ENCODE measurements around the gene PCSK5. TPM values are rescaled to one million over a fixed set of nuclear protein-coding genes. Genes with fewer than 3 reads are reported as not detected.

Gene PCSK5
- total and polyA plus RNA-seq, 2 of the 8 experiments (the other 6 are each of a cell fraction or from before 2014, with no cell fraction given) = 5.5 to 10.7 TPM

DNA sequence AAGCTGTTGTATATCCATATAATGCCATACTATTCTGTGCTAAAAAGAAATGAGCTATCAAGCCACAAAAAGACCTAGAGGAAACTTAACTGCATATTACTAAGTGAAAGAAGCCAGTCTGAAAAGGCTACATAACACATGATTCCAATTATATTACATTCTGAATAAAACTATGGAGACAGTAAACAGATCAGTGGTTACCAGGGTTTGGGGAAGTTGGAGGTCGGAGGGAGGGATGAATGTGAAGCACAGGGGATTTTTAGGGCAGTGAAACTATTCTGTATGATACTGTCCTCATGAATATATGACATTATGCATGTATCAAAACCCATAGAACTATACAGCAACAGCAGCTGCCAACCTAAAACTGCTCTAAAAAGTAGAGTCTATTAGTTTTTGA lies 509.4 kb downstream of the PCSK5 start:
- no peak overlapping the region for H2BK120ac ChIP-seq (replicated peaks; ENCODE audit: low read depth, low read length)
- no peaks in the 10 kb centered on the region for H3K79me2 ChIP-seq (ENCODE audit: control insufficient read depth in 1 of 2, insufficient read depth in 2 of 2, low read length in 2 of 2)
- H2AK5ac ChIP-seq (ENCODE audit: low read depth, low read length) = no peak overlapping the region
- no peak overlapping the region for H3K4ac ChIP-seq (replicated peaks; ENCODE audit: insufficient read length, low read depth, low read length)
- H3K9me3 ChIP-seq (ENCODE audit: insufficient read depth in 2 of 2, low read depth in 1 of 2, low read length in 1 of 2) = no peaks in the 10 kb centered on the region
- H3K4me2 ChIP-seq (ENCODE audit: insufficient read depth in 1 of 2, low read depth in 2 of 2, low read length in 2 of 2) = no peak overlapping the region
- no peaks in the 10 kb centered on the region for H3K36me3 ChIP-seq (ENCODE audit: control insufficient read depth in 2 of 4, insufficient read depth in 4 of 4, low read length in 3 of 4)
- no peak overlapping the region for H2BK20ac ChIP-seq (ENCODE audit: low read length)
- no peak overlapping the region for H3K18ac ChIP-seq (ENCODE audit: extremely low read depth, low read length)
- H3K23ac ChIP-seq (ENCODE audit: insufficient read length) = no peak overlapping the region
- H2BK12ac ChIP-seq (ENCODE audit: low read depth, low read length) = no peak overlapping the region
- H4K20me1 ChIP-seq (replicated peaks in 1 of 2; ENCODE audit: control insufficient read depth in 1 of 2, insufficient read depth in 2 of 2, low read length in 2 of 2) = no peaks in the 10 kb centered on the region
- DNase-seq (ENCODE audit: low read depth in 1 of 2, low spot score in 2 of 2) (no peak), FAIRE-seq (no peak)
- H3K23me2 ChIP-seq (ENCODE audit: low read depth, low read length) = peaks cover 2% of the 10 kb centered on the region
- H3K4me1 ChIP-seq (replicated peaks in 1 of 4; ENCODE audit: control insufficient read depth in 3 of 4, insufficient read depth in 4 of 4, low read length in 3 of 4) = peaks cover 0 to 3% (median 0%) of the 10 kb centered on the region in 4 experiments; a peak in 2 of 7 replicates
- no peak overlapping the region for H2BK15ac ChIP-seq (ENCODE audit: low read length)
- H3K79me1 ChIP-seq (ENCODE audit: low read depth, low read length) = no peaks in the 10 kb centered on the region
- H4K91ac ChIP-seq (replicated peaks; ENCODE audit: insufficient read length, low read length) = no peak overlapping the region
- no peak overlapping the region for H2BK5ac ChIP-seq (ENCODE audit: low read depth, low read length)
- no peak overlapping the region for H3K14ac ChIP-seq (ENCODE audit: insufficient read length)
- 88% methylated on average over 1 of the region's 1 CpG; no CpG with 5 or more reads in 1 of the 2 experiments for WGBS, 2 experiments (ENCODE audit: extremely low coverage in 1 of 2, insufficient coverage in 1 of 2, insufficient read length in 1 of 2, insufficient replicate concordance in 2 of 2, low coverage in 1 of 2, low lambda C conversion rate in 2 of 2, missing lambda C conversion rate in 1 of 2)
- H3K27ac ChIP-seq (ENCODE audit: low read depth, low read length) = no peak overlapping the region
- no peak overlapping the region for H2AFZ ChIP-seq (ENCODE audit: low read length)
- H3K27me3 ChIP-seq (replicated peaks in 1 of 4; ENCODE audit: control insufficient read depth in 3 of 4, extremely low read depth in 1 of 4, insufficient read depth in 3 of 4, low read length in 3 of 4) = no peaks in the 10 kb centered on the region
- H3K9ac ChIP-seq (replicated peaks in 1 of 4; ENCODE audit: extremely low read depth in 1 of 4, low read depth in 3 of 4, low read length in 3 of 4) = no peak overlapping the region
- H4K8ac ChIP-seq (ENCODE audit: extremely low read depth, insufficient read depth, low read length) = no peak overlapping the region
- ChIA-PET POLR2A (ENCODE audit: partially characterized antibody) (no interaction called here), CTCF (ENCODE audit: partially characterized antibody) (interaction anchor here (1.1 kb wide), 1 partner anchor 10 kb away, joined by 3 read pairs; no protein-coding TSS in a partner anchor)
- no peak overlapping the region for H4K5ac ChIP-seq (ENCODE audit: insufficient read length, low read depth, low read length)
- no peak overlapping the region for H3K4me3 ChIP-seq (ENCODE audit: extremely low read depth in 1 of 4, insufficient read depth in 2 of 4, low read depth in 3 of 4, low read length in 4 of 4)
- H3K56ac ChIP-seq (replicated peaks; ENCODE audit: insufficient read length, low read depth, low read length) = no peak overlapping the region
- TF ChIP-seq KDM5A (IDR thresholded peaks at IDR 0.05; ENCODE audit: low read length) (no peak), BRCA1 (IDR thresholded peaks at IDR 0.05; ENCODE audit: low read depth, low read length) (no peak), ASH2L (IDR thresholded peaks at IDR 0.05; ENCODE audit: low read length) (no peak), RNF2 (IDR thresholded peaks at IDR 0.05; ENCODE audit: borderline replicate concordance, low read depth, low read length, missing control alignments, poor library complexity, severe bottlenecking) (no peak), TAF7 (optimal IDR thresholded peaks at IDR 0.05; ENCODE audit: borderline replicate concordance, low read depth, low read length) (no peak), RXRA (IDR thresholded peaks at IDR 0.05; ENCODE audit: insufficient read depth, low read depth, low read length) (no peak), SP2 (IDR thresholded peaks at IDR 0.05; ENCODE audit: low read length) (no peak)
- TF ChIP-seq, protein P1, sequence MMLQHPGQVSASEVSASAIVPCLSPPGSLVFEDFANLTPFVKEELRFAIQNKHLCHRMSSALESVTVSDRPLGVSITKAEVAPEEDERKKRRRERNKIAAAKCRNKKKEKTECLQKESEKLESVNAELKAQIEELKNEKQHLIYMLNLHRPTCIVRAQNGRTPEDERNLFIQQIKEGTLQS (IDR thresholded peaks at IDR 0.05; ENCODE audit: insufficient read depth, low read depth, low read length) = no peak
- TF ChIP-seq, protein P2, sequence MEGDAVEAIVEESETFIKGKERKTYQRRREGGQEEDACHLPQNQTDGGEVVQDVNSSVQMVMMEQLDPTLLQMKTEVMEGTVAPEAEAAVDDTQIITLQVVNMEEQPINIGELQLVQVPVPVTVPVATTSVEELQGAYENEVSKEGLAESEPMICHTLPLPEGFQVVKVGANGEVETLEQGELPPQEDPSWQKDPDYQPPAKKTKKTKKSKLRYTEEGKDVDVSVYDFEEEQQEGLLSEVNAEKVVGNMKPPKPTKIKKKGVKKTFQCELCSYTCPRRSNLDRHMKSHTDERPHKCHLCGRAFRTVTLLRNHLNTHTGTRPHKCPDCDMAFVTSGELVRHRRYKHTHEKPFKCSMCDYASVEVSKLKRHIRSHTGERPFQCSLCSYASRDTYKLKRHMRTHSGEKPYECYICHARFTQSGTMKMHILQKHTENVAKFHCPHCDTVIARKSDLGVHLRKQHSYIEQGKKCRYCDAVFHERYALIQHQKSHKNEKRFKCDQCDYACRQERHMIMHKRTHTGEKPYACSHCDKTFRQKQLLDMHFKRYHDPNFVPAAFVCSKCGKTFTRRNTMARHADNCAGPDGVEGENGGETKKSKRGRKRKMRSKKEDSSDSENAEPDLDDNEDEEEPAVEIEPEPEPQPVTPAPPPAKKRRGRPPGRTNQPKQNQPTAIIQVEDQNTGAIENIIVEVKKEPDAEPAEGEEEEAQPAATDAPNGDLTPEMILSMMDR (IDR thresholded peaks at IDR 0.05; ENCODE audit: control extremely low read depth in 1 of 3, insufficient read depth in 1 of 3, low read depth in 1 of 3, low read length in 3 of 3) = no peak
- TF ChIP-seq, protein P3, sequence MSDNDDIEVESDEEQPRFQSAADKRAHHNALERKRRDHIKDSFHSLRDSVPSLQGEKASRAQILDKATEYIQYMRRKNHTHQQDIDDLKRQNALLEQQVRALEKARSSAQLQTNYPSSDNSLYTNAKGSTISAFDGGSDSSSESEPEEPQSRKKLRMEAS (IDR thresholded peaks at IDR 0.05) = no peak
